Stimulated activated CD4-positive, alpha-beta T cell treated with anti-CD3 and anti-CD28 coated beads, TNF-alpha, amount 100 ng/mL, for 24 hours (primary cell): ENCODE data around the gene RSKR.
A peak's percentile ranks its signal among the peaks of the same experiment; 100 is the strongest.
"Not testable (repeated sequence)": the region's sequence is repeated elsewhere in the genome, so short reads cannot be mapped to it uniquely, and the experiment has no call there.

Experiments
- DNase-seq, 3 experiments: peaks; one replicate each; pipeline ENCODE4 v3.0.0-alpha.2; 2020; ENCODE audit warnings: low read depth in 3 of 3

RSKR gene

DNA sequence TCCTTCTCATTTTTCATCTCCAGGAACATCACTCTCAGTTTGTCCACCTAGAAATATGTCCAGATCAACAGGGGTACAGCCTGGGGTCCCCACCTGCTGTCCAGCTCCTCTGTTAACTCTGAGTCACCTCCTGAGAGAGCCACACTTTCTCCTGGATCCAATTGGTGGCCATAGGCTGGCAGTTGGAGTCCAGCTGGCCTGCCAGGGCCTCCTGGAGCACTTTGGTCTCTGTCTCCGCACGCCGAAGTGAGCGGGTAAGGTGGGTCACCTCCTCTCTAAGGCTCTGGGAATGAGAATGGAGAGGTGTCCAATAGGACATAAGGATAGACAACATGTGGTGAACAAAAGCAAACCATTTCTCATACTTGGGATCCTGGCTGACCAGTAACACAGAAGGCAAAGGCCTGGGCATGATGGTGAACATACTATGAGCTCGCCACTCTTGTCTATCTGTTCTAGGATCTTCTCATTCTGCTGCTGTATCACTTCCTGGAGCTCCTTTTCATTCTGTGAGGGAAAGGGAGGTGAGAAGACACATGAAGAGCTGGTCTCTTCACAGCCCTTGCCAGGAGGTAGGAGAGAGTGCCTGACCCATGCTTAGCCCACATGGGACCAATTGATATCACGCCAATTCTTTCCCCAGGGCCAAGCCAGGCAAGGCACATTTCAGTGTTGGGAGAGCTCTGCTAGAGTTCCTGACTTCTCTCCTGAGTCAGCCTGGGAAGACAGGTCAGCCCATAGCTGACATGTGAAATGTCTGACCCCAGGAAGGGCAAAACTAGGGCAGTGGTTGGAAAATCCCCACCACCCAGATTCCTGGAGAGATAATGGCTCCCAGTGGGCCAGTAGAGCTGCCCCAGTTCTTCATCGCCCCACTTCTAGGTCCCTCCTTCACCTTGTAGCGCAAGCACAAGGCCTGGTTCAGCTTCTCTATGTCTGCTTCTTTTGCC lies 35.5 kb downstream of the RSKR start:
- no peak for DNase-seq

DNA sequence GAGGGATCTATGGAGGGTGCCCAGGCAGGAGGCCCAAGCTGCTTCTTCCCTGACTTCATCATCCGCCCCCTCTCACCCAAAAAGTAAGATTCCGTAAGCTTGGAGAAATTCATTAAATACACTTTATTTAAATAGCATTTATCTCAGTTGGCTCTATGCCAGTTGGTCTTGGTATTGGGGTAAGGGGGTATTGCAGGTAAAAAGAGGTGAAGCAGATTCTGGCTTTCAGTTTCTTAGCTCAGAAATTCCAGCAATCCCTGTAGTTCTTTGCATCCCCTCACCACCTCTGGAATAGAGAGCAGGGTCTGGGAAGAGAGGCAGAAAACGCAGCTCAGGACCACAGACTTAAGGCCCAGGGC lies 36.5 kb downstream of the RSKR start:
- no peak for DNase-seq

DNA sequence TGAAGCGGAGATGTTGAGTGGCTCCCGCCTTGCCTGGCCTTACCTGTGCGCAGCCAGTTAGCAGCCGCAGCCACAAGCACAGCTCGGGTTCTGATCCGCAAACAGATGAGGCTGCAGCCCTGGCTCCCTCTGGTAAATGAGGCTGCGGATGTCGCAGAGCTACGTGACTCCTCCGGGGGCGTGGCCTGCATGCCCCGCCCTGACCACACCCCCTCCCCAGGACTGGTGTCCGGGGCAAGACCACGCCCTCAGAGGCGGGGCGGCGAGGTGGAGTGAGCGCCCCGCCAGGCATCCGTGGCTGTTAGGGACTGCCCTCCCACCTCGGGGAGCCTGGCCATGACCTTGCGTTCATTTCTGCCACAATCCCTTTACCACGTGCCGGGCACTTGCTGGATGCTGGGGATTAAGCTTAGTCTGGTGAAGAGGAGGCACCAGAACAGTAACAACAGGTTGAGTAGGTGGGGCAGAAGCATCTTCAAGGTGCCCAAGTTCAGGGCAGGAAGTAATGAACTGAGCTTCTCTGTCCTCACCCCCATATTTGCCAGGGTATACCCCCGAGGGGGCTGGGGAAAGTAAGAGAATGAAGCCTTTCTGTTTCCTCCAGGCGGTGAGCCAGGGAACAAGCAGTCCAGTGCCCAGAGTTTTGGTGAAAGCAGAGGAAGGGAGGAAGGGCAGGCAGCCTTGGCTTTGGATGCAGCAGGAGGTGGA lies 37.1 kb downstream of the RSKR start, which contains the start of gene ALDOC:
Gene ALDOC (minus strand): TSS at position 138 of the 708 bp plus-strand sequence. CDS start 1,363 bp downstream, outside the sequence.
- DNase-seq: peak; percentile 92 to 99 (median 92)

DNA sequence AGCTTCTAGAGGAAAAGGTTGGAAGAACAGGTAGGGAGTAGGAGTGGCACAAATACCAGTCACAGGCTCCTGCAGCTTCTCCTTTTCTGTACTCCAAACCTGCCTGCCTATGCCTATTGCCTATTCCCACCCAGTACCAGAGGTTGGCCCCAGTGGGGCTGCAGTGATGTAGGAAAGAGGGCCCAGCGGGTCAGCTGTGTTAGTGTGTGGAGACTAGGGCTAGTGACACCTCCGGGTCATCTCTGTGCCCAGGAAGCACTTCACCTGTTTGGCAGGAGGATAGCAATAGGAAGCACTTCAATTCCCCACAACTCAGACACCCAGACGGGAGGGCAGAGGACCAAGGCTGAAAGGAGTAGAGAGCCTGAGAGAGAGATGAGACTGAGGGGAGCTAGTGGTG lies 38.0 kb downstream of the RSKR start:
- not testable (repeated sequence) for DNase-seq

DNA sequence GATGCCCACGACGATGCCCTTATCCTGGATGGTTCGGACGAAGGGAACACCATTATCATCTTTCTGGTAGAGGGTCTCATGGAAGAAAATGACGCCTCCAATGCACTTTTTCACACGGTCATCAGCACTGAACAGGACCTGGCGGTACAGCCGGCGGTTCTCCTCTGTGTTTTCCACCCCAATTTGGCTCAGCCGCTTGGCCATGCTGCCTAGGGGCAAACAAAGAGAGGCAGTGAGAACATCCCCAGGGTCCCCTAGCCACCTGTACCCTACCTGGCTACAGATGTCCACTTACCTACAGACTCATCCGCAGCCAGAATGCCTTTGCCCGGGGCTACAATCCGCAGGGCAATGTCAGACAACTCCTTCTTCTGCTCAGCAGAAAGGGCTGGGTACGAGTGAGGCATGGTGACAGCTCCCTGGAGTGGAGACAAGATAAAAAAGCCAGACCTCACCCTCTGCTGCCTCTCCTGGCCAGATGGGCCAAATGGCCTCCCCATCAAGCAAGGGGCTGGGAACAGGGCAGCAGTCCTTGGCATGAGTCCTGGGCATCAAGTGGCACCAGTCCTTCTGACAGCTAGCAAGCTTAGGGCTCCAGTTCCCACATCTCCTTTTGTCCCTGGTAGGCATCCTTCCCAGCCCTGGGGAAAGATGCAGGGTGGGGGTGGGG lies 38.7 kb downstream of the RSKR start:
- DNase-seq: no peak

GRCh38 chr17:28574526-28574925 lies 39.5 kb downstream of the RSKR start:
- DNase-seq: no peak

DNA sequence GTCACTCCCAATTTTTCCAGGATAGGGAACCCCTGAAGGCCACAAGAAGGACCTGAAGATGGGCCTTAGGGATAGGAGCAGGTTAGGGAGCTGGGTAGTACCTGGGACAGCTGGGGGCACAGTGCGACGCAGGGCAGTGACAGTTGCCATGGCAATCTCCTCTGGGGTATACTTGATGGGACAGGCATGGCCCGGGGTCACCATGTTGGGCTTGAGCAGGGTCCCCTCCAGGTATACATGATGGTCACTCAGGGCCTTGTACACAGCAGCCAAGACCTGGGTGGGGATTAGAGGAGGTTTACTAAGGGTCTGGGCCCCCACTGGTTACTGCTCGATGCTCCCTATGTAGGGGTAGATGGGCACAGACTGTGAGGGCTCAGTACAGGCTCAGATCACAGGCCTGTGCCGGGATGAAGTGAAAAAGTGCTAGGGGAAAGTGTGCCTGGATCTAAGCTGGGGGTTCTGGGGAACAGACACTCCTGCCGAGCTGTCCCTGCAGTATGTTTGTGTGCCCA lies 40.0 kb downstream of the RSKR start:
- DNase-seq: no peak

- no peak for DNase-seq
Measured at GRCh38 chr17:28573521-28573920, 40.5 kb downstream of the RSKR start.

- DNase-seq: no peak
Measured at GRCh38 chr17:28573040-28573380, 41.0 kb downstream of the RSKR start.

GRCh38 chr17:28572259-28573039 lies 41.5 kb downstream of the RSKR start:
- DNase-seq: no peak

- peak; percentile 90 to 96 (median 93) for DNase-seq
Measured at GRCh38 chr17:28571361-28572122, 42.4 kb downstream of the RSKR start, which contains the start of gene PIGS. PIGS (minus strand) TSS chr17:28571524; CDS start chr17:28571496, 28 bp downstream.

GRCh38 chr17:28570716-28571360 lies 43.1 kb downstream of the RSKR start:
- peak in 1 of 3 experiments; percentile 50 for DNase-seq

DNA sequence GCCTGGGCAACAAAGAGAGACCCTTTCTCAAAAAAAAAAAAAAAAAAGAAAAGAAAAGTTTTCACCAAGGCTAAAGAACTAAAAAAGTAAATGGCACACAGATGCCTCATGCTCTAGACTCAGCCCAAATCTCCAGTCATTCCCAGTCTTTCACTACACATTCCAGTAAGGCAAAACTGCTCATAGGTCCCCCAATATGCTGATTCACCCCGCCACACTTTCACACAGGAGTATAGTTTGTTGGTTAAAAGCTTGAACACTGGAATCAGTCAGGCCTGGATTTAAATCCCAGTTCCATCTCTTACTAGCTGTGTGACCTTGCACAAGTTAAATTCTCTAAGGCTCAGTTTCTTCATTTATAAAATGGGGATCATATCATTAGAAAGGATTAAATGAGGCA lies 44.5 kb downstream of the RSKR start:
- DNase-seq: no peak

- DNase-seq: no peak
Measured at GRCh38 chr17:28567604-28568003, 46.4 kb downstream of the RSKR start.

GRCh38 chr17:28563475-28563874 lies 50.5 kb downstream of the RSKR start:
- DNase-seq: no peak
